HEK293 (cell line): ENCODE measurements around the gene ADAMTSL2.

Source experiments
- CTCF ChIA-PET: fragments of 350-600 bp; formaldehyde crosslinking; extraction: SDS; loops from one replicate; lab custom pipeline; 2021; ENCODE audit warnings: antibody characterized with exemption; lab: Yijun Ruan, JAX
- POLR2A ChIA-PET: fragments of 300-600 bp; formaldehyde crosslinking; extraction: SDS; loops from one replicate; lab custom pipeline; 2020; ENCODE audit warnings: antibody characterized with exemption, inconsistent platforms; lab: Yijun Ruan, JAX
- H3K27ac ChIP-seq: fragments of 200-500 bp; sonication (Bioruptor generic); 2 replicates; pipeline ENCODE4 v1.5.1; 2014; ENCODE audit warnings: low read depth, low read length, control low read depth, inconsistent platforms; ENCODE audit errors: extremely low read depth
- H3K36me3 ChIP-seq, 2 experiments: fragments of 200-500 bp in 1 of 2; sonication (Bioruptor generic) in 1 of 2; 1 replicate in 1 of 2; 2 replicates in 1 of 2; pipeline ENCODE4 v1.5.1; 2014 to 2017; ENCODE audit warnings: inconsistent platforms in 2 of 2, low read length in 2 of 2; ENCODE audit not compliant: control insufficient read depth in 2 of 2, insufficient read depth in 1 of 2
- H3K4me1 ChIP-seq: fragments of 200-500 bp; sonication (Bioruptor generic); 2 replicates; pipeline ENCODE4 v1.5.1; 2014; ENCODE audit warnings: mild to moderate bottlenecking, low read length, inconsistent platforms; ENCODE audit not compliant: control insufficient read depth, insufficient read depth
- H3K4me3 ChIP-seq: 2 replicates; pipeline ENCODE4 v1.5.1; 2011; ENCODE audit warnings: low read depth, mild to moderate bottlenecking, control low read depth, low read length, moderate library complexity
- H3K9me3 ChIP-seq: fragments of 200-500 bp; sonication (Bioruptor generic); 2 replicates; pipeline ENCODE4 v1.5.1; 2014; ENCODE audit warnings: low read depth, low read length, inconsistent platforms; ENCODE audit not compliant: control insufficient read depth, insufficient read depth
- HOXA7 ChIP-seq: sonication (generic); formaldehyde crosslinking; IDR thresholded peaks from 2 replicates; pipeline ENCODE4 v1.8.1; 2022; ENCODE audit warnings: missing genetic modification reagents, borderline replicate concordance
- KLF9 ChIP-seq: fragments of 450-650 bp; formaldehyde crosslinking; IDR thresholded peaks from 2 replicates; pipeline ENCODE4 v1.5.1; 2016; ENCODE audit warnings: missing biosample characterization, missing genetic modification characterization, low read depth
- MEIS1 ChIP-seq: sonication (generic); formaldehyde crosslinking; IDR thresholded peaks from 2 replicates; pipeline ENCODE4 v1.8.1; 2022; ENCODE audit warnings: missing genetic modification reagents, mild to moderate bottlenecking, borderline replicate concordance
- ZNF274 ChIP-seq, 2 experiments: fragments of 200-500 bp in 1 of 2; fragments of 450-650 bp in 1 of 2; sonication (Bioruptor generic) in 1 of 2; formaldehyde crosslinking in 1 of 2; IDR thresholded peaks; 2 replicates each; pipeline versions ENCODE4 v1.5.1 to v1.6.1; 2014 to 2016; ENCODE audit warnings: borderline replicate concordance in 1 of 2, inconsistent platforms in 1 of 2, low read length in 1 of 2, missing biosample characterization in 1 of 2, missing genetic modification characterization in 1 of 2
- ZNF341 ChIP-seq: fragments of 450-650 bp; formaldehyde crosslinking; IDR thresholded peaks from 2 replicates; pipeline ENCODE4; 2016; ENCODE audit warnings: low read depth, missing biosample characterization, missing genetic modification characterization
- ZNF350 ChIP-seq: fragments of 450-650 bp; formaldehyde crosslinking; IDR thresholded peaks from 2 replicates; pipeline ENCODE4 v1.5.0; 2017; ENCODE audit warnings: missing biosample characterization, mild to moderate bottlenecking, missing genetic modification characterization
- ZNF571 ChIP-seq: fragments of 450-650 bp; formaldehyde crosslinking; IDR thresholded peaks from 2 replicates; pipeline ENCODE4 v1.5.0; 2017; ENCODE audit warnings: missing biosample characterization, missing genetic modification characterization
- ZNF596 ChIP-seq: fragments of 450-650 bp; IDR thresholded peaks from 2 replicates; pipeline ENCODE4 v1.5.0; 2018; ENCODE audit warnings: missing biosample characterization, mild to moderate bottlenecking, missing genetic modification characterization, moderate library complexity
- ZNF660 ChIP-seq: fragments of 450-650 bp; IDR thresholded peaks from 2 replicates; pipeline ENCODE4 v1.5.1; 2018; ENCODE audit warnings: missing biosample characterization, mild to moderate bottlenecking, missing genetic modification characterization
- ZNF768 ChIP-seq: fragments of 450-650 bp; formaldehyde crosslinking; IDR thresholded peaks from 2 replicates; pipeline ENCODE4 v1.5.1; 2018; ENCODE audit warnings: missing biosample characterization, mild to moderate bottlenecking, missing genetic modification characterization
- TF ChIP-seq, protein P1 (sequence below): fragments of 450-650 bp; formaldehyde crosslinking; IDR thresholded peaks from 2 replicates; pipeline ENCODE4 v1.5.1; 2016; ENCODE audit warnings: missing biosample characterization, missing genetic modification characterization
- TF ChIP-seq, protein P2 (sequence below): fragments of 450-650 bp; formaldehyde crosslinking; IDR thresholded peaks from 2 replicates; pipeline ENCODE4 v1.5.1; 2016; ENCODE audit warnings: missing biosample characterization, missing genetic modification characterization
- TF ChIP-seq, protein P3 (sequence below): fragments of 450-650 bp; formaldehyde crosslinking; IDR thresholded peaks from 2 replicates; pipeline ENCODE4 v1.5.1; 2016; ENCODE audit warnings: missing biosample characterization, missing genetic modification characterization
- TF ChIP-seq, protein P4 (sequence below): fragments of 450-650 bp; formaldehyde crosslinking; IDR thresholded peaks from 2 replicates; pipeline ENCODE4 v1.5.1; 2017; ENCODE audit warnings: missing biosample characterization, mild to moderate bottlenecking, missing genetic modification characterization, moderate library complexity
- TF ChIP-seq, protein P5 (sequence below): fragments of 450-650 bp; formaldehyde crosslinking; IDR thresholded peaks from 2 replicates; pipeline ENCODE4 v1.5.1; 2016; ENCODE audit warnings: missing biosample characterization, missing genetic modification characterization

Gene ADAMTSL2

DNA sequence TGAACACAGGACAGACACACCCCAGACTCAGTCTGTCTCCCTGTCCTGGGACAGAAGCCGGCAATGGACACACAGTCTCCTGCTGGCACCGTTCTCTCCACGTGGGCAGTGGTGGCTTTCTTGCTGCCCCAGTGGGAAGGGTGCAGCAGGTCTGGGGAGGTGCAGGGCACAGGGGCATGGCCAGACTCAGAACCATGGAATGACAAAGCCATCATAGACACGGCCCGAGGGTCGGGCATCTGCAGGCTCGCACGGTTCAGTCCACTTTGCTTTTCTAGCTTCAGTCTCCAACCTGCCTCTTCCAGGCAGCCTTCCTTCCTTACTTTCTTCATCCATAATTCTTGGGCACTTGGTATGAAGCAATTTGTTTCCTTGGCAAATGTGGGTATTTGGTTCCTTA, 26.5 kb upstream of the ADAMTSL2 start:
- ChIA-PET POLR2A (no interaction called here), CTCF (interaction anchor here (0.7 kb wide), 1 partner anchor 26 kb away, joined by 3 read pairs; no protein-coding TSS in a partner anchor)
- no peaks in the 10 kb centered on the region for H3K9me3 ChIP-seq
- no peak overlapping the region for H3K4me3 ChIP-seq
- peaks cover 8% of the 10 kb centered on the region for H3K4me1 ChIP-seq
- TF ChIP-seq, protein P1, sequence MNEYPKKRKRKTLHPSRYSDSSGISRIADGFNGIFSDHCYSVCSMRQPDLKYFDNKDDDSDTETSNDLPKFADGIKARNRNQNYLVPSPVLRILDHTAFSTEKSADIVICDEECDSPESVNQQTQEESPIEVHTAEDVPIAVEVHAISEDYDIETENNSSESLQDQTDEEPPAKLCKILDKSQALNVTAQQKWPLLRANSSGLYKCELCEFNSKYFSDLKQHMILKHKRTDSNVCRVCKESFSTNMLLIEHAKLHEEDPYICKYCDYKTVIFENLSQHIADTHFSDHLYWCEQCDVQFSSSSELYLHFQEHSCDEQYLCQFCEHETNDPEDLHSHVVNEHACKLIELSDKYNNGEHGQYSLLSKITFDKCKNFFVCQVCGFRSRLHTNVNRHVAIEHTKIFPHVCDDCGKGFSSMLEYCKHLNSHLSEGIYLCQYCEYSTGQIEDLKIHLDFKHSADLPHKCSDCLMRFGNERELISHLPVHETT (tag by site-specific recombination) = no peak
- TF ChIP-seq MEIS1 (CRISPR knock-in tag) (no peak), ZNF571 (tag by site-specific recombination) (no peak), HOXA7 (CRISPR knock-in tag) (no peak), KLF9 (tag by site-specific recombination) (no peak), ZNF341 (tag by site-specific recombination) (no peak), ZNF596 (tag by site-specific recombination) (no peak), ZNF768 (tag by site-specific recombination) (no peak), ZNF274 (IDR thresholded peaks at IDR 0.05; ENCODE audit: low read length) (no peak), ZNF274 (tag by site-specific recombination; IDR thresholded peaks at IDR 0.05; ENCODE audit: borderline replicate concordance) (no peak), ZNF350 (no peak), ZNF660 (tag by site-specific recombination) (no peak)
- TF ChIP-seq, protein P2, sequence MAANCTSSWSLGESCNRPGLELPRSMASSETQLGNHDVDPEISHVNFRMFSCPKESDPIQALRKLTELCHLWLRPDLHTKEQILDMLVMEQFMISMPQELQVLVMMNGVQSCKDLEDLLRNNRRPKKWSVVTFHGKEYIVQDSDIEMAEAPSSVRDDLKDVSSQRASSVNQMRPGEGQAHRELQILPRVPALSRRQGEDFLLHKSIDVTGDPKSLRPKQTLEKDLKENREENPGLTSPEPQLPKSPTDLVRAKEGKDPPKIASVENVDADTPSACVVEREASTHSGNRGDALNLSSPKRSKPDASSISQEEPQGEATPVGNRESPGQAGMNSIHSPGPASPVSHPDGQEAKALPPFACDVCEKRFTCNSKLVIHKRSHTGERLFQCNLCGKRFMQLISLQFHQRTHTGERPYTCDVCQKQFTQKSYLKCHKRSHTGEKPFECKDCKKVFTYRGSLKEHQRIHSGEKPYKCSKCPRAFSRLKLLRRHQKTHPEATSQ (tag by site-specific recombination) = no peak
- TF ChIP-seq, protein P3, sequence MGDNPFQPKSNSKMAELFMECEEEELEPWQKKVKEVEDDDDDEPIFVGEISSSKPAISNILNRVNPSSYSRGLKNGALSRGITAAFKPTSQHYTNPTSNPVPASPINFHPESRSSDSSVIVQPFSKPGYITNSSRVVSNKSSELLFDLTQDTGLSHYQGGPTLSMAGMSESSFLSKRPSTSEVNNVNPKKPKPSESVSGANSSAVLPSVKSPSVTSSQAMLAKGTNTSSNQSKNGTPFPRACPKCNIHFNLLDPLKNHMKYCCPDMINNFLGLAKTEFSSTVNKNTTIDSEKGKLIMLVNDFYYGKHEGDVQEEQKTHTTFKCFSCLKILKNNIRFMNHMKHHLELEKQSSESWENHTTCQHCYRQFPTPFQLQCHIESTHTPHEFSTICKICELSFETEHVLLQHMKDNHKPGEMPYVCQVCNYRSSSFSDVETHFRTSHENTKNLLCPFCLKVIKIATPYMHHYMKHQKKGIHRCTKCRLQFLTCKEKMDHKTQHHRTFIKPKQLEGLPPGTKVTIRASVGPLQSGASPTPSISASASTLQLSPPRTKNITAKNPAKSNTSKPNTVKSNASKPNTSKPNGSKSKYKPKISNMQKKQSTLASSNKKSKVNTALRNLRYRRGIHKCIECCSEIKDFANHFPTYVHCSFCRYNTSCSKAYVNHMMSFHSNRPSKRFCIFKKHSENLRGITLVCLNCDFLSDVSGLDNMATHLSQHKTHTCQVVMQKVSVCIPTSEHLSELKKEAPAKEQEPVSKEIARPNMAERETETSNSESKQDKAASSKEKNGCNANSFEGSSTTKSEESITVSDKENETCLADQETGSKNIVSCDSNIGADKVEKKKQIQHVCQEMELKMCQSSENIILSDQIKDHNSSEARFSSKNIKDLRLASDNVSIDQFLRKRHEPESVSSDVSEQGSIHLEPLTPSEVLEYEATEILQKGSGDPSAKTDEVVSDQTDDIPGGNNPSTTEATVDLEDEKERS (tag by site-specific recombination) = no peak
- TF ChIP-seq, protein P4, sequence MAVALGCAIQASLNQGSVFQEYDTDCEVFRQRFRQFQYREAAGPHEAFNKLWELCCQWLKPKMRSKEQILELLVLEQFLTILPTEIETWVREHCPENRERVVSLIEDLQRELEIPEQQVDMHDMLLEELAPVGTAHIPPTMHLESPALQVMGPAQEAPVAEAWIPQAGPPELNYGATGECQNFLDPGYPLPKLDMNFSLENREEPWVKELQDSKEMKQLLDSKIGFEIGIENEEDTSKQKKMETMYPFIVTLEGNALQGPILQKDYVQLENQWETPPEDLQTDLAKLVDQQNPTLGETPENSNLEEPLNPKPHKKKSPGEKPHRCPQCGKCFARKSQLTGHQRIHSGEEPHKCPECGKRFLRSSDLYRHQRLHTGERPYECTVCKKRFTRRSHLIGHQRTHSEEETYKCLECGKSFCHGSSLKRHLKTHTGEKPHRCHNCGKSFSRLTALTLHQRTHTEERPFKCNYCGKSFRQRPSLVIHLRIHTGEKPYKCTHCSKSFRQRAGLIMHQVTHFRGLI (tag by site-specific recombination) = no peak
- TF ChIP-seq, protein P5, sequence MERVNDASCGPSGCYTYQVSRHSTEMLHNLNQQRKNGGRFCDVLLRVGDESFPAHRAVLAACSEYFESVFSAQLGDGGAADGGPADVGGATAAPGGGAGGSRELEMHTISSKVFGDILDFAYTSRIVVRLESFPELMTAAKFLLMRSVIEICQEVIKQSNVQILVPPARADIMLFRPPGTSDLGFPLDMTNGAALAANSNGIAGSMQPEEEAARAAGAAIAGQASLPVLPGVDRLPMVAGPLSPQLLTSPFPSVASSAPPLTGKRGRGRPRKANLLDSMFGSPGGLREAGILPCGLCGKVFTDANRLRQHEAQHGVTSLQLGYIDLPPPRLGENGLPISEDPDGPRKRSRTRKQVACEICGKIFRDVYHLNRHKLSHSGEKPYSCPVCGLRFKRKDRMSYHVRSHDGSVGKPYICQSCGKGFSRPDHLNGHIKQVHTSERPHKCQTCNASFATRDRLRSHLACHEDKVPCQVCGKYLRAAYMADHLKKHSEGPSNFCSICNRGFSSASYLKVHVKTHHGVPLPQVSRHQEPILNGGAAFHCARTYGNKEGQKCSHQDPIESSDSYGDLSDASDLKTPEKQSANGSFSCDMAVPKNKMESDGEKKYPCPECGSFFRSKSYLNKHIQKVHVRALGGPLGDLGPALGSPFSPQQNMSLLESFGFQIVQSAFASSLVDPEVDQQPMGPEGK (tag by site-specific recombination) = no peak
- no peaks in the 10 kb centered on the region for H3K36me3 ChIP-seq
- no peak overlapping the region for H3K27ac ChIP-seq
